Measurements from ENCODE around the gene DNAL1.

The DNAL1 gene

DNA sequence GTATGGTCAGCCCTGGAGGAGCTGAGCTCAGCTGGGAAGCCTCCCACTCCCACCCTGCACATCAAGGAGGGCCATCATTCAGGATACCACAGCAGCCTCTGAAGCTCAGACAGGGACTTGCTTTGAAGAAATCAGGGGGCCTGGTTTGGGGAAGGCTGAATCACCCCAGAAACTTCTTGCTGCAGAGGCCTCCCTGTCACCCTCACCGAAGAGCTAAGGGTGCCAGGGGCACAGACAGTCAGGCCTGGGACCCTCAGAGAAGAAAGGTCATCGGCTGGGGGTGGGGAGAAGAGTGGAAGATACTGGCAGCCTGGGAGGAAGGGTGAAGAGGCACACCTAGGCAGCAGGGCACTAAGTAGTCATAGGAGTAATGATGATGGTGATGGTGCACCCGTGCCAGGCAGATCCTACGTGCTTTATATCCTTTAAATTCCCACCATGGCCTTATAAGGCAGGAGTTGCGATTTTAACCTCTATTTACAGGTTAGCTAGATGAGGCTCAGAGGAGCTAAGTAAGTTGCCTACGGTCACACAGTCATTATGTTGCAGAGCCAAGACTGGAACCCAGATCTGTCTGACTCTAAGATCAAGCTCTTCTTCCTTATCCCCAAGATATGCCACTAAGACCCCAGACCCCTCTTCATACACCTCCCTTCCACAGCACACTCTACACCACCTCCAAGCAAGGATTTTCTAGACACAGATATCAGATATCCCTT is 97.9 kb downstream of the DNAL1 start:
- intact Hi-C loops (cut with DNase I; ENCODE audit: low total_unique reads), result no loop called here
- TF ChIP-seq, protein P1, sequence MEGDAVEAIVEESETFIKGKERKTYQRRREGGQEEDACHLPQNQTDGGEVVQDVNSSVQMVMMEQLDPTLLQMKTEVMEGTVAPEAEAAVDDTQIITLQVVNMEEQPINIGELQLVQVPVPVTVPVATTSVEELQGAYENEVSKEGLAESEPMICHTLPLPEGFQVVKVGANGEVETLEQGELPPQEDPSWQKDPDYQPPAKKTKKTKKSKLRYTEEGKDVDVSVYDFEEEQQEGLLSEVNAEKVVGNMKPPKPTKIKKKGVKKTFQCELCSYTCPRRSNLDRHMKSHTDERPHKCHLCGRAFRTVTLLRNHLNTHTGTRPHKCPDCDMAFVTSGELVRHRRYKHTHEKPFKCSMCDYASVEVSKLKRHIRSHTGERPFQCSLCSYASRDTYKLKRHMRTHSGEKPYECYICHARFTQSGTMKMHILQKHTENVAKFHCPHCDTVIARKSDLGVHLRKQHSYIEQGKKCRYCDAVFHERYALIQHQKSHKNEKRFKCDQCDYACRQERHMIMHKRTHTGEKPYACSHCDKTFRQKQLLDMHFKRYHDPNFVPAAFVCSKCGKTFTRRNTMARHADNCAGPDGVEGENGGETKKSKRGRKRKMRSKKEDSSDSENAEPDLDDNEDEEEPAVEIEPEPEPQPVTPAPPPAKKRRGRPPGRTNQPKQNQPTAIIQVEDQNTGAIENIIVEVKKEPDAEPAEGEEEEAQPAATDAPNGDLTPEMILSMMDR (IDR thresholded peaks at IDR 0.05), result no peak
- no peaks in the 10 kb centered on the region for H3K9me3 ChIP-seq
- H3K36me3 ChIP-seq, result peaks cover 12 to 27% (median 19%) of the 10 kb centered on the region in 3 donors
- peaks cover 37 to 94% (median 91%) of the 10 kb centered on the region in 4 donors for H3K4me1 ChIP-seq
- peak overlapping the region; percentile 86 to 96 for H3K27ac ChIP-seq
- H3K27me3 ChIP-seq, result no peaks in the 10 kb centered on the region
- no peak for DNase-seq
- H3K4me3 ChIP-seq, result no peak overlapping the region

DNA sequence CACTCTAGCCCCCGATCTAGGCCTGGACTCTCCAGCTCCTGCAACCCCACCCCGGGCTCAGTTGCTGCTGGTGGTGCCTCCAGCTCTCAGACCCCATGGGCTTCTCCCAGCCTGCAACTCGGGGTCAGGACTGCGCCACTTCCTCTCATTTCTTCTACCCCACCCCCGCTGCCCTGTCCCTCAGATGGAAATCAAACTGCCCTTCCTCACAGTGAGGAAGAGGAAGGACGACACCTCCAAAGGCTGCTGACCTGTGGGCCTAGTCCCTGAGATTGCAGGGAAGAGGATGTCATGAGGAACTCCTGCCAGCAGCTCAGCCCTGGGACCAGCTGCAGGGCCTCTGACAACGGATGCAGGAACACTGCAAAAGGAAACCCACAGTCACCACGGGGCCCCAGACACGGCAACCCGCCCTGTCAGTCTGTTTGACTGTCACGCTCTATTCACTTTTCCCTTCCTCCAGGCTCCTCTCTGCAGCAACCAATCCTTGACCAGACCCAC is 98.7 kb downstream of the DNAL1 start:
- H3K4me3 ChIP-seq, result no peak overlapping the region
- H3K9me3 ChIP-seq, result no peaks in the 10 kb centered on the region
- intact Hi-C loops (cut with DNase I; ENCODE audit: low total_unique reads), result no loop called here
- no peaks in the 10 kb centered on the region for H3K27me3 ChIP-seq
- peak overlapping the region; percentile 86 to 96 for H3K27ac ChIP-seq
- H3K36me3 ChIP-seq, result peaks cover 8 to 19% (median 14%) of the 10 kb centered on the region in 3 donors
- TF ChIP-seq, protein P1 (IDR thresholded peaks at IDR 0.05), result no peak
- peaks cover 37 to 100% (median 96%) of the 10 kb centered on the region in 4 donors for H3K4me1 ChIP-seq
- DNase-seq, result no peak

DNA sequence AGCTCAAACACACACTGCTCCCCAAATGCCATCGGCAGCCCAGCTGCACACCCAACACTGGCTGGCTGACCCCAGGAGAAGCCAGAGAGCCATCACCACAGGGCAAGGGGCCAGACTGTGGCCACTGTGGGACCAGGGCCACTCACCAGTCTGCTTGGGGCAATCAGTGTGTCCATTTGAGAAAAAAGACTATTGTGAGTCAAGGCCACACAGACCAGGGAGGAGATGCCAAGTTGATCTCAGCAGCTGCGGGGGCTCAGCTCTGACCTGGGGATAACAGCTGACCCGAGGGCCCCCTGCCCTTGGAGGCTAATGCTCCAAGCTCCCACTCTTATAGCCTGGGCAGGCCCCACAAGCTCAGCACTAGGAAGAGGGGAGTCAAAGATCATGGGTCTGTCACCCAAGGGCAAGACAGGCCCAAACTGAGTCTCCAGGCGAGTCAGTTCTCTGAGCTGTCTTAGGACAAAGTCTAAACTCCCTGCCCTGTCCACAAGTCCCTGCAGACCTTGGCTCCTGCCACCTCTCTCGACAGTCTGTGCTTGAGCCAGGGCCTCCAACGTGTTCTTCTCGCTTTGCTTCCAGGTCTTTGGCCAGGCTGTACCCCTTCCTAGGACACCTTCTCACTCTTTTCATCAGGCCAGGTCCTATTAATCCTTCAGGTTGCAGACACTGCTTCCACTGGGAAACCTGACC is 99.5 kb downstream of the DNAL1 start:
- Histone ChIP-seq H3K4me3 (no peak overlapping the region), H3K4me1 (peaks cover 36 to 100% (median 95%) of the 10 kb centered on the region in 4 donors), H3K9me3 (no peaks in the 10 kb centered on the region), H3K36me3 (peaks cover 0 to 10% (median 6%) of the 10 kb centered on the region in 3 donors), H3K27me3 (no peaks in the 10 kb centered on the region), H3K27ac (peak overlapping the region; percentile 86 to 96)
- no peak for DNase-seq
- intact Hi-C loops (cut with DNase I; ENCODE audit: low total_unique reads), result no loop called here
- TF ChIP-seq, protein P1 (IDR thresholded peaks at IDR 0.05), result no peak

DNA sequence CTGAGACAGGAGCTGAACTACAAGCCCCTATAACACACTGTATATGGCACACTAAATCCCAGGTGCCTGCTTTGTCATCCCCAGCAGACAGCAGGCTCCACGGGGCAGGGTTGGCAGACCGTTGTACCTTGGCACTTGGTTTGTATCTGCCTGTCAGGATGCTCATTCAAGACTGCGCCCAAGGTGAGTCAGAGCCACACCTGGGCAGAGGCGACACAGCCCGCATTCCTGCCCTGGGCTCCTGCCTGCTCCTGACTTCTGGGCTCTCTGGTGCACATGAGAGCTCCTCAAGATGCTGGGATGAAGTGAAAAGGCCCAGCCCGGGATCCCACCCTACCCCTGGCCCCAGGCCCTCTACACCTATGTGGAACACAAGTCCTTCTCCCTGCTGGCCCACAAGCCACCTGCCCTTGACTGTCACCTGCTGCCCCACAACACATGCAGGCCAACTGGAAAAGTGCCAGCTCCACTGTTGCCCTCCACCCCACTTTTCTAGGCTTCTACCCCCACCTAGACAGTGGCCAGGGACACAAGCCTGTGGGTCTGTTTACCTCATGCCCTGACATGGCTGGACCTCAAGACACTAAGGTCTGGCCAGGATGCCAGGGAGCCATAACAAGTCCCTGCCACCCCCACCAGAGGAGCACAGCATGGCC is 100.2 kb downstream of the DNAL1 start:
- intact Hi-C loops (cut with DNase I; ENCODE audit: low total_unique reads), result no loop called here

More for the DNA sequence above, 100.2 kb downstream of the DNAL1 start:
- TF ChIP-seq, protein P1 (IDR thresholded peaks at IDR 0.05), result no peak
- Histone ChIP-seq H3K27me3 (no peaks in the 10 kb centered on the region), H3K4me3 (no peak overlapping the region), H3K36me3 (peaks cover 0 to 4% (median 0%) of the 10 kb centered on the region in 3 donors), H3K27ac (peak overlapping the region; percentile 86 to 96), H3K9me3 (no peaks in the 10 kb centered on the region), H3K4me1 (peaks cover 31 to 100% (median 94%) of the 10 kb centered on the region in 4 donors)
- no peak for DNase-seq

Measured in tibial artery (tissue), 4 donors.